Measurements from ENCODE around the gene GPR78. TPM values are rescaled to one million over a fixed set of nuclear protein-coding genes. Genes with fewer than 3 reads are reported as not detected.

GPR78 gene, protein sequence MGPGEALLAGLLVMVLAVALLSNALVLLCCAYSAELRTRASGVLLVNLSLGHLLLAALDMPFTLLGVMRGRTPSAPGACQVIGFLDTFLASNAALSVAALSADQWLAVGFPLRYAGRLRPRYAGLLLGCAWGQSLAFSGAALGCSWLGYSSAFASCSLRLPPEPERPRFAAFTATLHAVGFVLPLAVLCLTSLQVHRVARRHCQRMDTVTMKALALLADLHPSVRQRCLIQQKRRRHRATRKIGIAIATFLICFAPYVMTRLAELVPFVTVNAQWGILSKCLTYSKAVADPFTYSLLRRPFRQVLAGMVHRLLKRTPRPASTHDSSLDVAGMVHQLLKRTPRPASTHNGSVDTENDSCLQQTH
- polyA plus RNA-seq, result under 1 TPM in 1 of 4 donors, not detected in 3; 0.06 TPM
- long read RNA-seq, donor 1, result 0 reads
- long read RNA-seq, donor 2, result 0 reads
- long read RNA-seq, donor 3, result 0 reads
- long read RNA-seq, donor 4, result 0 reads
- long read RNA-seq, donor 5, result 0 reads
- long read RNA-seq, donor 6, result 0 reads
- long read RNA-seq, donor 7, result 0 reads
- long read RNA-seq, donor 8, result 0 reads
- long read RNA-seq, donor 9, result 0 reads
- long read RNA-seq, donor 10, result 0 reads

- no peak within 1 kb of the TSS for H3K4me3 ChIP-seq (ENCODE audit: low read depth in 1 of 3, low read length in 3 of 3)
Measured at GRCh38 chr4:8580321-8581093, at the start of gene GPR78. TSS of gene GPR78 (plus strand) at chr4:8580392. CDS start at chr4:8580983, 591 bp downstream.

GRCh38 chr4:8532245-8532781, 47.9 kb upstream of the GPR78 start:
- 69 to 83% (median 72%) methylated on average over 5 of the region's 5 CpGs for WGBS, 3 donors
- Histone ChIP-seq H3K4me3 (ENCODE audit: low read depth in 1 of 3, low read length in 3 of 3) (no peak overlapping the region), H3K27me3 (ENCODE audit: control insufficient read depth in 3 of 3, insufficient read depth in 3 of 3, low read length in 3 of 3) (no peaks in the 10 kb centered on the region), H3K9me3 (ENCODE audit: control insufficient read depth in 2 of 2, insufficient read depth in 1 of 2, low read depth in 1 of 2, low read length in 1 of 2) (peaks cover 0 to 7% of the 10 kb centered on the region in 2 donors), H3K27ac (ENCODE audit: low read depth in 1 of 3, low read length in 2 of 3) (no peak overlapping the region), H3K36me3 (ENCODE audit: control insufficient read depth in 3 of 3, insufficient read depth in 2 of 3, low read depth in 1 of 3, low read length in 3 of 3) (no peaks in the 10 kb centered on the region), H3K4me1 (ENCODE audit: control insufficient read depth in 3 of 3, insufficient read depth in 2 of 3, low read depth in 1 of 3, low read length in 2 of 3) (peaks cover 0 to 15% (median 5%) of the 10 kb centered on the region in 3 donors)
- no peak for FAIRE-seq
- DNase-seq, result no peak

More at GRCh38 chr4:8580321-8581093, at the start of gene GPR78:
- WGBS, 3 donors, result 7 to 14% (median 10%) methylated on average over 53 to 63 of the region's 63 CpGs
- H3K4me1 ChIP-seq (ENCODE audit: control insufficient read depth in 3 of 3, insufficient read depth in 2 of 3, low read depth in 1 of 3, low read length in 2 of 3), result no peaks in the 10 kb centered on the region
- H3K27ac ChIP-seq (ENCODE audit: low read depth in 1 of 3, low read length in 2 of 3), result no peak within 1 kb of the TSS
- FAIRE-seq, result no peak
- no peaks in the 10 kb centered on the region for H3K36me3 ChIP-seq (ENCODE audit: control insufficient read depth in 3 of 3, insufficient read depth in 2 of 3, low read depth in 1 of 3, low read length in 3 of 3)
- H3K27me3 ChIP-seq (ENCODE audit: control insufficient read depth in 3 of 3, insufficient read depth in 3 of 3, low read length in 3 of 3), result peaks cover 0 to 34% (median 9%) of the 10 kb centered on the region in 3 donors
- peak; percentile 19 to 83 for DNase-seq
- H3K9me3 ChIP-seq (ENCODE audit: control insufficient read depth in 2 of 2, insufficient read depth in 1 of 2, low read depth in 1 of 2, low read length in 1 of 2), result no peaks in the 10 kb centered on the region

GRCh38 chr4:8533274-8533865, 46.8 kb upstream of the GPR78 start:
- Histone ChIP-seq H3K4me1 (ENCODE audit: control insufficient read depth in 3 of 3, insufficient read depth in 2 of 3, low read depth in 1 of 3, low read length in 2 of 3) (peaks cover 0 to 15% (median 5%) of the 10 kb centered on the region in 3 donors), H3K27me3 (ENCODE audit: control insufficient read depth in 3 of 3, insufficient read depth in 3 of 3, low read length in 3 of 3) (no peaks in the 10 kb centered on the region), H3K36me3 (ENCODE audit: control insufficient read depth in 3 of 3, insufficient read depth in 2 of 3, low read depth in 1 of 3, low read length in 3 of 3) (no peaks in the 10 kb centered on the region), H3K27ac (ENCODE audit: low read depth in 1 of 3, low read length in 2 of 3) (peak overlapping the region in 2 of 3 donors; percentile 24 to 82), H3K9me3 (ENCODE audit: control insufficient read depth in 2 of 2, insufficient read depth in 1 of 2, low read depth in 1 of 2, low read length in 1 of 2) (peaks cover 0 to 7% of the 10 kb centered on the region in 2 donors), H3K4me3 (ENCODE audit: low read depth in 1 of 3, low read length in 3 of 3) (no peak overlapping the region)
- FAIRE-seq, result no peak
- WGBS, 3 donors, result 92 to 96% (median 94%) methylated on average over 2 of the region's 2 CpGs
- DNase-seq, result no peak

- Histone ChIP-seq H3K4me1 (ENCODE audit: control insufficient read depth in 3 of 3, insufficient read depth in 2 of 3, low read depth in 1 of 3, low read length in 2 of 3) (peaks cover 0 to 15% (median 5%) of the 10 kb centered on the region in 3 donors), H3K36me3 (ENCODE audit: control insufficient read depth in 3 of 3, insufficient read depth in 2 of 3, low read depth in 1 of 3, low read length in 3 of 3) (no peaks in the 10 kb centered on the region), H3K9me3 (ENCODE audit: control insufficient read depth in 2 of 2, insufficient read depth in 1 of 2, low read depth in 1 of 2, low read length in 1 of 2) (peaks cover 0 to 7% of the 10 kb centered on the region in 2 donors), H3K27me3 (ENCODE audit: control insufficient read depth in 3 of 3, insufficient read depth in 3 of 3, low read length in 3 of 3) (no peaks in the 10 kb centered on the region), H3K4me3 (ENCODE audit: low read depth in 1 of 3, low read length in 3 of 3) (no peak overlapping the region), H3K27ac (ENCODE audit: low read depth in 1 of 3, low read length in 2 of 3) (peak overlapping the region in 2 of 3 donors; percentile 28 to 82)
- DNase-seq (peak; percentile 56 to 93), FAIRE-seq (no peak)
- 9 to 13% (median 10%) methylated on average over 4 of the region's 4 CpGs for WGBS, 3 donors
Measured at GRCh38 chr4:8534129-8534528, 46.1 kb upstream of the GPR78 start.

- H3K27ac ChIP-seq (ENCODE audit: low read depth in 1 of 3, low read length in 2 of 3), result peak overlapping the region in 2 of 3 donors; percentile 28 to 82
- H3K4me3 ChIP-seq (ENCODE audit: low read depth in 1 of 3, low read length in 3 of 3), result no peak overlapping the region
- H3K36me3 ChIP-seq (ENCODE audit: control insufficient read depth in 3 of 3, insufficient read depth in 2 of 3, low read depth in 1 of 3, low read length in 3 of 3), result no peaks in the 10 kb centered on the region
- no peaks in the 10 kb centered on the region for H3K27me3 ChIP-seq (ENCODE audit: control insufficient read depth in 3 of 3, insufficient read depth in 3 of 3, low read length in 3 of 3)
- no peak for DNase-seq
- FAIRE-seq, result no peak
- H3K9me3 ChIP-seq (ENCODE audit: control insufficient read depth in 2 of 2, insufficient read depth in 1 of 2, low read depth in 1 of 2, low read length in 1 of 2), result peaks cover 0 to 7% of the 10 kb centered on the region in 2 donors
- H3K4me1 ChIP-seq (ENCODE audit: control insufficient read depth in 3 of 3, insufficient read depth in 2 of 3, low read depth in 1 of 3, low read length in 2 of 3), result peaks cover 0 to 15% (median 5%) of the 10 kb centered on the region in 3 donors
- WGBS, 3 donors, result 35 to 43% (median 42%) methylated on average over 2 of the region's 2 CpGs
Measured at GRCh38 chr4:8534611-8535010, 45.6 kb upstream of the GPR78 start.

DNA sequence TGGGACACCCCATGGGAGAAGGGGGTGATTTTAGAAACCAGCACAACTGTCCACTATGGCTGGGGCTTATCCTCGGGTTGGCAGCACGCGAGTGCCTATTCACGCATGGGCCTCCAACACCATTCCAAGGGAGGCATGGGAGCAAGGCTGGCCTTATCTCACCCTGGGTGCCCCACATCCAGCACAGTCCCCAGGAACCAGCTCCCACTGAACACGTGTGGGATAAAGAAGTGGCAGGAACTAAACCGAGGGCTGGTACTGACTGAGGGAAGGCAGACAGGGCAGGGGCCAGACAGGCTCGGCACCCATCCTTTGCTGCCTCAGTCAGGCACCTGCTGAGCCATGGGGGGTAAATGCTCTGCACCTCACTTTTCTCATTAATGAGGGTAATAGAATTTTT, 43.7 kb upstream of the GPR78 start:
- Histone ChIP-seq H3K9me3 (ENCODE audit: control insufficient read depth in 2 of 2, insufficient read depth in 1 of 2, low read depth in 1 of 2, low read length in 1 of 2) (peaks cover 0 to 7% of the 10 kb centered on the region in 2 donors), H3K36me3 (ENCODE audit: control insufficient read depth in 3 of 3, insufficient read depth in 2 of 3, low read depth in 1 of 3, low read length in 3 of 3) (no peaks in the 10 kb centered on the region), H3K27me3 (ENCODE audit: control insufficient read depth in 3 of 3, insufficient read depth in 3 of 3, low read length in 3 of 3) (no peaks in the 10 kb centered on the region), H3K4me3 (ENCODE audit: low read depth in 1 of 3, low read length in 3 of 3) (no peak overlapping the region), H3K4me1 (ENCODE audit: control insufficient read depth in 3 of 3, insufficient read depth in 2 of 3, low read depth in 1 of 3, low read length in 2 of 3) (peaks cover 0 to 15% (median 5%) of the 10 kb centered on the region in 3 donors), H3K27ac (ENCODE audit: low read depth in 1 of 3, low read length in 2 of 3) (no peak overlapping the region)
- 88 to 93% (median 89%) methylated on average over 7 of the region's 7 CpGs for WGBS, 3 donors
- no peak for FAIRE-seq
- DNase-seq, result no peak

DNA sequence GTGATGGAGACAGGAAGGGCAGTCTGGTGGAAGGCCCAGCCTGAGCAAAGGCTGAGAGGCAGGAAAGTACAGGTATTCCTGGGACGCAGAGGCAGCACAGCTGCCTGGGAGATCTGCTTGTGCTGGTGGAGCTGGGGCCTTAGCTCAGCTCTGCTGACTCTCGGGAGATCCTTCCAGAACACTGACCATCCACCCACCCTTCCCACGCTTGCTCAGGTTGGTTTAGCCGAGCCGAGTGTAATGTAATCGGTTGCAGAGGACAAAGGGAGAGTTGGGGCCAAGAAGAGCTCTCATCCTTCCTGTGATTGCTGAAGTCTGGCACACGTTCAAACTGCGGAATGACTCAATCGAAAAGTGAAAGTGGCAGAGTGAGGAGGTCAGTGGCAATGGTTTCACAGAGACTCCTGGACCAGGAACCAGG, 43.1 kb upstream of the GPR78 start:
- Histone ChIP-seq H3K4me3 (ENCODE audit: low read depth in 1 of 3, low read length in 3 of 3) (no peak overlapping the region), H3K27ac (ENCODE audit: low read depth in 1 of 3, low read length in 2 of 3) (no peak overlapping the region), H3K36me3 (ENCODE audit: control insufficient read depth in 3 of 3, insufficient read depth in 2 of 3, low read depth in 1 of 3, low read length in 3 of 3) (no peaks in the 10 kb centered on the region), H3K27me3 (ENCODE audit: control insufficient read depth in 3 of 3, insufficient read depth in 3 of 3, low read length in 3 of 3) (no peaks in the 10 kb centered on the region), H3K4me1 (ENCODE audit: control insufficient read depth in 3 of 3, insufficient read depth in 2 of 3, low read depth in 1 of 3, low read length in 2 of 3) (peaks cover 0 to 15% (median 5%) of the 10 kb centered on the region in 3 donors), H3K9me3 (ENCODE audit: control insufficient read depth in 2 of 2, insufficient read depth in 1 of 2, low read depth in 1 of 2, low read length in 1 of 2) (peaks cover 0 to 7% of the 10 kb centered on the region in 2 donors)
- DNase-seq (peak; percentile 77 to 85), FAIRE-seq (no peak)
- 5 to 31% (median 11%) methylated on average over 9 of the region's 9 CpGs for WGBS, 3 donors

All from small intestine (tissue), 16 donors.